Endodermal cell (in vitro differentiated cells): Measurements from ENCODE around the gene CCDC91. TPM values are rescaled to one million over a fixed set of nuclear protein-coding genes. Genes with fewer than 3 reads are reported as not detected.
A peak's percentile ranks its signal among the peaks of the same experiment; 100 is the strongest.

Experiments used
- DNase-seq: peaks from one replicate; pipeline ENCODE4 v3.0.0-alpha.2; 2017
- H3K27ac ChIP-seq: 2 replicates; pipeline ENCODE4 v1.5.1; 2013; ENCODE audit warnings: mild to moderate bottlenecking, low read depth, low read length, moderate library complexity
- H3K27me3 ChIP-seq: 2 replicates; pipeline ENCODE4 v1.6.1; 2013; ENCODE audit warnings: mild to moderate bottlenecking, low read length, moderate library complexity; ENCODE audit not compliant: insufficient read depth, control insufficient read depth, poor library complexity, severe bottlenecking
- H3K36me3 ChIP-seq: 2 replicates; pipeline ENCODE4 v1.7.0; 2013; ENCODE audit warnings: mild to moderate bottlenecking, low read length, moderate library complexity; ENCODE audit not compliant: control insufficient read depth, insufficient read depth
- H3K4me1 ChIP-seq: one replicate; pipeline ENCODE4 v1.7.0; 2013; ENCODE audit warnings: low read length; ENCODE audit not compliant: control insufficient read depth, insufficient read depth
- H3K4me3 ChIP-seq: 2 replicates; pipeline ENCODE4 v1.5.1; 2013; ENCODE audit warnings: mild to moderate bottlenecking, low read length, moderate library complexity
- H3K9ac ChIP-seq: 2 replicates; pipeline ENCODE4 v1.6.1; 2013; ENCODE audit warnings: mild to moderate bottlenecking, low read length, moderate library complexity; ENCODE audit not compliant: poor library complexity, severe bottlenecking; ENCODE audit errors: extremely low read depth
- H3K9me3 ChIP-seq: 2 replicates; pipeline ENCODE4 v1.6.1; 2013; ENCODE audit warnings: mild to moderate bottlenecking, low read length, moderate library complexity; ENCODE audit not compliant: control insufficient read depth
- H3K27ac Mint-ChIP-seq: 2 replicates; pipeline ENCODE4 v1.8.0; 2020; ENCODE audit warnings: mixed read lengths
- H3K27me3 Mint-ChIP-seq: 2 replicates; pipeline ENCODE4 v1.8.0; 2021; ENCODE audit warnings: mild to moderate bottlenecking, mixed read lengths; ENCODE audit not compliant: insufficient read depth
- H3K36me3 Mint-ChIP-seq: 2 replicates; pipeline ENCODE4 v1.8.0; 2020; ENCODE audit warnings: low read depth, mixed read lengths
- H3K4me1 Mint-ChIP-seq: 2 replicates; pipeline ENCODE4 v1.8.0; 2020; ENCODE audit warnings: mixed read lengths
- H3K4me3 Mint-ChIP-seq: 2 replicates; pipeline ENCODE4 v1.8.0; 2020; ENCODE audit warnings: mild to moderate bottlenecking, moderate library complexity, mixed read lengths
- H3K9me3 Mint-ChIP-seq: 2 replicates; pipeline ENCODE4 v1.8.0; 2020; ENCODE audit warnings: mild to moderate bottlenecking, mixed read lengths
- WGBS, 2 experiments: methylation state at CpG; one replicate each; pipeline versions ENCODE4 v1.1.5 to v1.1.7; 2013; ENCODE audit warnings: missing lambda C conversion rate in 2 of 2, mixed read lengths in 1 of 2; ENCODE audit not compliant: insufficient coverage in 1 of 2, insufficient read length in 1 of 2; 5-methylcytosine and 5-hydroxymethylcytosine counted together
- total RNA-seq, 2 donors: library from RNA; stranded (reverse); fragmentation: NEBNext Ultra II Directional in 1 of 2; extraction: Animal tissue kit (Norgen Biotek cat#: 25700) in 1 of 2; gene quantifications; 2 replicates in 1 of 2; 3 replicates in 1 of 2; pipeline ENCODE4 v1.2.1, GENCODE V29; 2021
- TF ChIP-seq, protein P1 (sequence below): fragments of 200-600 bp; sonication (generic); conservative IDR thresholded peaks from 2 replicates; pipeline ENCODE4 v1.5.0; 2021; ENCODE audit warnings: antibody characterized with exemption, mild to moderate bottlenecking

CCDC91 gene
- total RNA-seq, 2 donors from 2014 or later: 25.3 to 45.7 TPM

DNA sequence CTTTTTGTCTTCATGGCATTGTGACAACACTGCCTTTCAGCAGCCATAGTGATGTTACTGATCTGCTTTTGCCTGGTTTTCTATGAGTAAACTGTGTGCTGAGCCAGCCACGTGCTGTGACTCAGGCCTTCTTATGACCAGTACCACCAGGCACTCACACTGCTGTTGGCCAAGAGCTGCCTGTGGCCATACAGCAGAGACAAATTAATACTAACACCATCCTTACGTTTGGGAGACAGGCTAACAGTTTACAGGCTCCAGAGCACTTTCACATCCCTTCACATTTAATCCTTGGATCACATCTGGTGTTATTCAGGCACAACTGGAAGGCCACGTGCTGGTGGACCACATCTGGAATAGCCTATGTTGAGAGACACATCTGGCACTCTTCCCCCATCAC is 377.9 kb downstream of the CCDC91 start:
- Mint-ChIP-seq H3K36me3 (peaks cover 7% of the 10 kb centered on the region), H3K27ac (no peak overlapping the region), H3K4me3 (no peak overlapping the region), H3K4me1 (peaks cover 12% of the 10 kb centered on the region), H3K9me3 (peaks cover 2% of the 10 kb centered on the region), H3K27me3 (no peaks in the 10 kb centered on the region)
- H3K27me3 ChIP-seq: no peaks in the 10 kb centered on the region
- no peaks in the 10 kb centered on the region for H3K9me3 ChIP-seq
- no peak for DNase-seq
- no peaks in the 10 kb centered on the region for H3K4me1 ChIP-seq
- no peak overlapping the region for H3K27ac ChIP-seq
- no peaks in the 10 kb centered on the region for H3K36me3 ChIP-seq
- no peak overlapping the region for H3K9ac ChIP-seq
- 90 to 100% methylated on average over 3 of the region's 3 CpGs for WGBS, 2 experiments
- H3K4me3 ChIP-seq: no peak overlapping the region
- TF ChIP-seq, protein P1, sequence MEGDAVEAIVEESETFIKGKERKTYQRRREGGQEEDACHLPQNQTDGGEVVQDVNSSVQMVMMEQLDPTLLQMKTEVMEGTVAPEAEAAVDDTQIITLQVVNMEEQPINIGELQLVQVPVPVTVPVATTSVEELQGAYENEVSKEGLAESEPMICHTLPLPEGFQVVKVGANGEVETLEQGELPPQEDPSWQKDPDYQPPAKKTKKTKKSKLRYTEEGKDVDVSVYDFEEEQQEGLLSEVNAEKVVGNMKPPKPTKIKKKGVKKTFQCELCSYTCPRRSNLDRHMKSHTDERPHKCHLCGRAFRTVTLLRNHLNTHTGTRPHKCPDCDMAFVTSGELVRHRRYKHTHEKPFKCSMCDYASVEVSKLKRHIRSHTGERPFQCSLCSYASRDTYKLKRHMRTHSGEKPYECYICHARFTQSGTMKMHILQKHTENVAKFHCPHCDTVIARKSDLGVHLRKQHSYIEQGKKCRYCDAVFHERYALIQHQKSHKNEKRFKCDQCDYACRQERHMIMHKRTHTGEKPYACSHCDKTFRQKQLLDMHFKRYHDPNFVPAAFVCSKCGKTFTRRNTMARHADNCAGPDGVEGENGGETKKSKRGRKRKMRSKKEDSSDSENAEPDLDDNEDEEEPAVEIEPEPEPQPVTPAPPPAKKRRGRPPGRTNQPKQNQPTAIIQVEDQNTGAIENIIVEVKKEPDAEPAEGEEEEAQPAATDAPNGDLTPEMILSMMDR: no peak

GRCh38 chr12:28568704-28569103 is 378.4 kb downstream of the CCDC91 start:
- Mint-ChIP-seq H3K4me1 (peaks cover 6% of the 10 kb centered on the region), H3K9me3 (peaks cover 2% of the 10 kb centered on the region), H3K27me3 (no peaks in the 10 kb centered on the region), H3K4me3 (no peak overlapping the region), H3K36me3 (peaks cover 7% of the 10 kb centered on the region), H3K27ac (no peak overlapping the region)
- no peak overlapping the region for H3K9ac ChIP-seq
- H3K4me3 ChIP-seq: no peak overlapping the region
- no peaks in the 10 kb centered on the region for H3K27me3 ChIP-seq
- H3K9me3 ChIP-seq: no peaks in the 10 kb centered on the region
- 92 to 93% methylated on average over 5 to 6 of the region's 6 CpGs for WGBS, 2 experiments
- no peaks in the 10 kb centered on the region for H3K4me1 ChIP-seq
- TF ChIP-seq, protein P1: no peak
- H3K36me3 ChIP-seq: no peaks in the 10 kb centered on the region
- H3K27ac ChIP-seq: no peak overlapping the region
- no peak for DNase-seq

DNA sequence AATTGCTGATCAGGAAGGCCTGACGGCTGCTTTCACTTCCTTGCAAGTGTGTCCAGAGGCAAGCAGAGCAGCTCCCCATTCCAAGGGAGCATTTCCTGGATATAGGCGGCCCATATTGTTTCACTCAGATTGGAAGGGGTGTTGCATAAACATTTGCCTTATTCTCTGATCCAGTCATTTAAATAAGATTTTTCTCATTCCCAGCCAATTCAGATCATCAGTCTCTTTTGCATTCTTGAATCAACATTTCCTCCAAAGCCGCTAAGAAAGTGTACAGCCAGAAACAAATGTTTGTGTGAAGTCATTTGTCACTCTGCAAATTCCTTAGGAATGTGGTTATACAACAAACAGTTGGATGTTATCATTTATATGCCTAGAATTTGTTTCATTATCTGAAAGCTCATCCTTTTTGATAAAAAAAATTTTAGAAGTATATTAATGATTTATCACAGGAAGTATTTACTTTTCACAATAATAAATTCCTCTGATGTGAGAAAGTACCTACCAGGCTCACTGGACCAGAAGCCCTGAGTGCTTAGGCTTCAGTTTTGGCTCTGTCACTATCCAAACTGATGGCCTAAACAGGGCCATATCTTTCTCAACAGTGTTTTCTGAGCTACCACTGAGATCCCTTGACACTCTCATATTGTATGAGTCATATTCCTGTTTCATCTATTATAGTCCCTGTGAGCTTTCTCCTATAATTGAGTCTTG is 379.6 kb downstream of the CCDC91 start:
- H3K27ac ChIP-seq: no peak overlapping the region
- TF ChIP-seq, protein P1: no peak

More for the DNA sequence above, 379.6 kb downstream of the CCDC91 start:
- Histone ChIP-seq H3K4me3 (no peak overlapping the region), H3K27me3 (no peaks in the 10 kb centered on the region), H3K4me1 (no peaks in the 10 kb centered on the region), H3K9me3 (no peaks in the 10 kb centered on the region), H3K36me3 (no peaks in the 10 kb centered on the region), H3K9ac (no peak overlapping the region)
- Mint-ChIP-seq H3K4me1 (peaks cover 6% of the 10 kb centered on the region), H3K4me3 (no peak overlapping the region), H3K9me3 (peaks cover 2% of the 10 kb centered on the region), H3K36me3 (peaks cover 7% of the 10 kb centered on the region), H3K27ac (peak overlapping the region; percentile 20), H3K27me3 (no peaks in the 10 kb centered on the region)
- 89 to 91% methylated on average over 2 to 3 of the region's 3 CpGs for WGBS, 2 experiments
- no peak for DNase-seq
